Measurements from ENCODE around the gene LRRC8C.

GRCh38 chr1:89633800-89634625 lies 1.1 kb downstream of the LRRC8C start:
- TF ChIP-seq CTCF (IDR thresholded peaks at IDR 0.05; ENCODE audit: low read depth, low read length, missing input control) (no peak), MAX (IDR thresholded peaks at IDR 0.05) (no peak), TAF1 (conservative IDR thresholded peaks at IDR 0.05) (no peak), REST (IDR thresholded peaks at IDR 0.05) (no peak), RAD21 (IDR thresholded peaks at IDR 0.05) (no peak), FOXA1 (IDR thresholded peaks at IDR 0.05) (no peak), YY1 (IDR thresholded peaks at IDR 0.05) (no peak), ATF3 (IDR thresholded peaks at IDR 0.05) (no peak), FOXA2 (IDR thresholded peaks at IDR 0.05) (no peak), JUND (IDR thresholded peaks at IDR 0.05) (no peak), ZBTB33 (IDR thresholded peaks at IDR 0.05) (no peak), SP1 (IDR thresholded peaks at IDR 0.05) (no peak), GABPA (IDR thresholded peaks at IDR 0.05 in 1 of 2, conservative IDR thresholded peaks at IDR 0.05 in 1 of 2) (no peak), HNF4G (IDR thresholded peaks at IDR 0.05) (no peak)

Data from liver (tissue), 3 donors.